Tibial nerve (tissue), 3 donors: ENCODE results near the gene TMEM129.

ENCODE experiments used
- POLR2A ChIP-seq, 2 donors: fragments of 450-650 bp; IDR thresholded peaks; one replicate each; pipeline ENCODE4 v1.6.1; 2017; ENCODE audit warnings: antibody characterized with exemption in 2 of 2, mild to moderate bottlenecking in 2 of 2, moderate library complexity in 2 of 2
- TF ChIP-seq, protein P1 (sequence below), 5 experiments: fragments of 200-600 bp in 3 of 5; fragments of 450-650 bp in 2 of 5; sonication (generic) in 3 of 5; IDR thresholded peaks; one replicate each; pipeline ENCODE4 v1.5.1; 2016 to 2019; ENCODE audit warnings: antibody characterized with exemption in 5 of 5, mild to moderate bottlenecking in 3 of 5, moderate library complexity in 2 of 5

DNA sequence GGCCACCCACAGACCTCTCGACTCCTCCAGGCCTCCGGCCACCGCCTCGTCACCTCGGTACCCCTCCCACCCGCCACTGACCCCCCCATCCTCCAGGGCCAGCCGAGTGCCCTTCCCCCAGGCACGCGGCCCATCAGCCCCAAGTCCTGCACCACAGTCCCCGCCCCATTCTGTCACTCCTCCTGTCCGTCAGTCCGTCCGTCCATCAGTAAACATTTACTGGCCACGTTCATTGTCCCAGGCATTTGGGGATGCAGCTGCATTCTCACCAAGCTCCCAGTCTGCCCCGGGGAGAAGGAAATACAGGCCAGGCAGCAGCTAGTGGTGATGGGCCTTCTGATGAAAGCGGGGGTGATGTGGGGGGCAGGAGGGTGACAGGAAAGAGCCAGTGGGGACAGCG is 36.7 kb upstream of the TMEM129 start:
- TF ChIP-seq, protein P1, sequence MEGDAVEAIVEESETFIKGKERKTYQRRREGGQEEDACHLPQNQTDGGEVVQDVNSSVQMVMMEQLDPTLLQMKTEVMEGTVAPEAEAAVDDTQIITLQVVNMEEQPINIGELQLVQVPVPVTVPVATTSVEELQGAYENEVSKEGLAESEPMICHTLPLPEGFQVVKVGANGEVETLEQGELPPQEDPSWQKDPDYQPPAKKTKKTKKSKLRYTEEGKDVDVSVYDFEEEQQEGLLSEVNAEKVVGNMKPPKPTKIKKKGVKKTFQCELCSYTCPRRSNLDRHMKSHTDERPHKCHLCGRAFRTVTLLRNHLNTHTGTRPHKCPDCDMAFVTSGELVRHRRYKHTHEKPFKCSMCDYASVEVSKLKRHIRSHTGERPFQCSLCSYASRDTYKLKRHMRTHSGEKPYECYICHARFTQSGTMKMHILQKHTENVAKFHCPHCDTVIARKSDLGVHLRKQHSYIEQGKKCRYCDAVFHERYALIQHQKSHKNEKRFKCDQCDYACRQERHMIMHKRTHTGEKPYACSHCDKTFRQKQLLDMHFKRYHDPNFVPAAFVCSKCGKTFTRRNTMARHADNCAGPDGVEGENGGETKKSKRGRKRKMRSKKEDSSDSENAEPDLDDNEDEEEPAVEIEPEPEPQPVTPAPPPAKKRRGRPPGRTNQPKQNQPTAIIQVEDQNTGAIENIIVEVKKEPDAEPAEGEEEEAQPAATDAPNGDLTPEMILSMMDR (IDR thresholded peaks at IDR 0.05), result no peak
- no peak for TF ChIP-seq POLR2A (IDR thresholded peaks at IDR 0.05)
